Ishikawa (cell line): Measurements from ENCODE around the gene DNAH6.

Experiments used
- CEBPB ChIP-seq: IDR thresholded peaks from 2 replicates; pipeline ENCODE4 v1.6.1; 2012
- CREB1 ChIP-seq: IDR thresholded peaks from 2 replicates; pipeline ENCODE4 v1.6.1; 2012; ENCODE audit warnings: low read depth
- EGR1 ChIP-seq: IDR thresholded peaks from 2 replicates; pipeline ENCODE4 v1.6.1; 2012
- EP300 ChIP-seq: IDR thresholded peaks from 2 replicates; pipeline ENCODE4 v1.6.1; 2012; ENCODE audit warnings: borderline replicate concordance
- MAX ChIP-seq: IDR thresholded peaks from 2 replicates; pipeline ENCODE4 v1.6.1; 2012
- NFIC ChIP-seq: IDR thresholded peaks from 2 replicates; pipeline ENCODE4 v1.6.1; 2012
- RAD21 ChIP-seq: IDR thresholded peaks from 2 replicates; pipeline ENCODE4 v1.6.1; 2012; ENCODE audit warnings: low read depth
- REST ChIP-seq: IDR thresholded peaks from 2 replicates; pipeline ENCODE4 v1.6.1; 2012; ENCODE audit warnings: low read depth, mild to moderate bottlenecking
- TAF1 ChIP-seq: IDR thresholded peaks from 2 replicates; pipeline ENCODE4 v1.6.1; 2012; ENCODE audit warnings: low read depth, mild to moderate bottlenecking
- TCF12 ChIP-seq: IDR thresholded peaks from 2 replicates; pipeline ENCODE4 v1.6.1; 2012; ENCODE audit warnings: low read depth
- TEAD4 ChIP-seq: IDR thresholded peaks from 2 replicates; pipeline ENCODE4 v1.6.1; 2012
- USF1 ChIP-seq: IDR thresholded peaks from 2 replicates; pipeline ENCODE4 v1.6.1; 2012
- YY1 ChIP-seq: IDR thresholded peaks from 2 replicates; pipeline ENCODE4 v1.6.1; 2012; ENCODE audit warnings: low read depth
- ZBTB7A ChIP-seq: IDR thresholded peaks from 2 replicates; pipeline ENCODE4 v1.6.1; 2012; ENCODE audit warnings: low read depth

The DNAH6 gene

GRCh38 chr2:84865181-84865783 lies 349.0 kb downstream of the DNAH6 start:
- TF ChIP-seq CEBPB (no peak), YY1 (no peak), CREB1 (no peak), RAD21 (peak; percentile 60)

- no peak for TF ChIP-seq EGR1
- TF ChIP-seq CEBPB = no peak
- no peak for TF ChIP-seq YY1
- no peak for TF ChIP-seq TCF12
- TF ChIP-seq CREB1 = no peak
- TF ChIP-seq TAF1 = no peak
- no peak for TF ChIP-seq MAX
- TF ChIP-seq TEAD4 = no peak
- TF ChIP-seq RAD21 = no peak
- no peak for TF ChIP-seq REST
- TF ChIP-seq EP300 = no peak
- no peak for TF ChIP-seq ZBTB7A
- TF ChIP-seq USF1 = no peak
- no peak for TF ChIP-seq NFIC
These were observed 349.8 kb downstream of the DNAH6 start for GRCh38 chr2:84866122-84866521.
